HG03159 (cell line): ENCODE measurements around the gene TMEM248.
"Not testable (repeated sequence)": the region's sequence is repeated elsewhere in the genome, so short reads cannot be mapped to it uniquely, and the experiment has no call there.

Experiments used
- ATAC-seq: cut with Tn5 transposase; IDR thresholded peaks from one replicate; pipeline ENCODE4 v1.9.1; 2021; ENCODE audit warnings: mild to moderate bottlenecking, moderate library complexity; ENCODE audit not compliant: unreplicated experiment

Gene TMEM248

DNA sequence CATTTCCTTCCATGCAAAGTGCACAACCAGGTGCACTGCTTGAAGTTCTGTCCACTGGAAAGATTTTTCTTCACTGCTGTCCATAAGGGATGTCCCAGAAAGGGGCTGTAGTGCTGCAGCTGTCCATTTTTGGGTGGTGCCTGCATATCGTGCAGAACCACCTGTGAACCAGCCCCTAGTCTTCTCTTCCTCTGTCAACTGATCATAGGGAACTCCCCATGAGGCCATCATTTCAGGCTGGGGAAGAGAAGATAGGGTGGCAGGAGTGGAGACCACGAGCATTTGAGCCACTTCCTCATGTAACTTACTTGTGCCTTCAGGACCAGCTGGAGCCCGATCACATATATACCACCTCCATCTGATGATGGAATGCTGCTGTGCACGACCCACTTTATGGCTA, 12.4 kb upstream of the TMEM248 start:
- ATAC-seq: not testable (repeated sequence)

DNA sequence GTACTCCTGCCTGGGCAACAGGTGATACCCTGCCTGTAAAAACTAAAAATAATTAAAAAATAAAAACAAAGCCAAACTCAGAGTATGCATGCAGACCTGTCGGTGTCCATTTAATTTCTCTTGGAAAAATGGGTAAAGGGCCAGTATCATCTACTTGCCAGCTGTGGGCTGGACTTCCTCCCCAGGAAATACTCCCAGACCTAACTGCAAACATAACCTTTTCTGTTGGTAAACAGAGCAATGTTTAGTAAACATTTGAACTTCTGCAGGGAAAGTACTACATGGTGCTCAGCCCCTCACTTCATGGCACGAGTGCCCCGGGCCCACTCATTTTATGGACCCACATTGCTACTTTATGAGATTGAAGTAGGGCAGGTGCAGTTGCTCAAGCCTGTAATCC, 10.2 kb upstream of the TMEM248 start:
- ATAC-seq: no peak

DNA sequence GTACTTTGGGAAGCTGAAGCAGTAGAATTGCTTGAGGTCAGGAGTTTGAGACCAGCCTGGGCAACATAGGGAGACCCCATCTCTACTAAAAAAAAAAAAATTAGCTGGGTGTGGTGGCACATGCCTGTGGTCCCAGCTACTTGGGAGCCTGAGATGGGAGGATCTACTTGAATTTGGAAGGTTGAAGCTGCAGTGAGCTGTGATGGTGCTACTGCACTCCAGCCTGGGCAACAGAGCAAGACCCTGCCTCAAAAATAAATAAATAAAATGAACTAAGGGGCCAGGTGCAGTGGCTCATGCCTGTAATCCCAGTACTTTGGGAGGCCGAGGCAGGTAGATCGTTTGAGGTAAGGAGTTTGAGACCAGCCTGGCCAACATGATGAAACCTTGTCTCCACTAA, 9.8 kb upstream of the TMEM248 start:
- ATAC-seq: not testable (repeated sequence)

DNA sequence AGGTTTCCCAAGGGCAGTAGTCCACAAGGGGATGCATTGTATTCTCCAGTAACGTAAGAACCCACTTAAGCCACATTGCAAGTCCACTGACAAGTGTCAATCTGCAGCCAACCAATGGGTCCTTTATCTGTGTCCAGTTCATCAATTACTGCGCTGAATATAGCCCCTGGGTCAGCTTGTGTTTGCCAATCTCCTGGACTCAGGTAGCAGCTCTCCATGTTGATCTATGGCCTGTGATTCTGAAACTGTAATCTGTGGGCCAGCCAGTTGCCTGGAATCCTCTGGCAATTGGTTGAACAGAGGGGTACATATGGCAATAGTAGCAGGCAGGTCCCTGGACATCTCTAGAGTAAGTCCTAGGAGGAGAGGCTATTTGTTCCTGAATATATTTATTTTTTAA, 8.8 kb upstream of the TMEM248 start:
- no peak for ATAC-seq

DNA sequence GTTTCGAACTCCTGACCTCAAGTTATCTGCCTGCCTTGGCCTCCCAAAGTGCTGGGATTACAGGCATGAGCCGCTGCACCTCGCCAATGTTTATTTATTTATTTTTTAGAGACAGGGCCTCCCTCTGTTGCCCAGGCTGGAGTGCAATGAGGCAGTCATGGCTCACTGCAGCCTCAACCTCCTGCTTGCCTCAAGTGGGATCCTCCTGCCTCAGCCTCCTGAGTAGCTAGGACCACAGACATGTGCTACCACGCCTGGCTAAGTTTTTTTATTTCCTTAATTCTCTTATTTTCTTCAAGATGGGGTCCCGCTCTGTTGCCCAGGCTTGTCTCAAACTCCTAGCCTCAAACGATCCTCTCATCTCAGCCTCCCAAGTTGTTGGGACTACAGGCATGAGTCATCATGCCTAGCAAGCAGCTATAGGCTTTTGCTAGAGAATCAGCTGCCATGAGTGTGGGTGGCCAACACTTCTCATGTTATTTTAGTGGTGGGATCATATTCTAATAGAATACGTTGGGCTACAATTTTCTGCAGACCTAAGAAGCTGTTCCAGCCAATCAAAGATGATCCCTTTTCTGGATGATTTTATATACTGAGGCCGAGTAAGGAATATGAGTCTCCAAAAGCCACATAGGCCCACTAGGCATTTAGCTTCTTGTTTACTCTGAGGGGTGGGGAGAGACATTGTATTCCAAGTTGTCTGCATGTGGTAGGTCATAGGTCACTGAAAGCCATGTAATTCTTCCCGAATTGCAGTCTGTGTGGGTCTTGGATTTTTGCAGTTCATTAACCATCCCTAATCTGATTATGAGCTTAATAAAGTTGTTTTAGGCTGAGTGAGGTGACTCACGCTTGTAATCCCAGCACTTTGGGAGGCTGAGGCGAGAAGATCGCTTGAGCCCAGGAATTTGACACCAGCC, 7.6 kb upstream of the TMEM248 start:
- no peak for ATAC-seq

DNA sequence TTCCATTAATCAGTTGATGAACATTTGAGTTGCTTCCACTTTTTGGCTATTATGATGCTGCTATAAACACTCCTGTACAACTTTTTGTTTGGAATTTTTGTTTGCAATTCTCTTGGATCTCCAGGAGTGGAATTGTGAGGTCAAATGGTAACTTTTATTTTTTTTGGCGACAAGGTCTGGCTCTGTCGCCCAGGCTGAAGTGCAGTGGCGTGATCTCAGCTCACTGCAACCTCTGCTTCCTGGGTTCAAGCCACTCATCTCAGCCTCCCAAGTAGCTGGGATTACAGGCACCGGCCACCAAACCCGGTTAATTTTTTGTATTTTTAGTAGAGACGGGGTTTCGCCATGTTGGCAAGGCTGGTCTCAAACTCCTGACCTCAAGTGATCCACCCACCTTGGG, 3.1 kb upstream of the TMEM248 start:
- ATAC-seq: not testable (repeated sequence)

DNA sequence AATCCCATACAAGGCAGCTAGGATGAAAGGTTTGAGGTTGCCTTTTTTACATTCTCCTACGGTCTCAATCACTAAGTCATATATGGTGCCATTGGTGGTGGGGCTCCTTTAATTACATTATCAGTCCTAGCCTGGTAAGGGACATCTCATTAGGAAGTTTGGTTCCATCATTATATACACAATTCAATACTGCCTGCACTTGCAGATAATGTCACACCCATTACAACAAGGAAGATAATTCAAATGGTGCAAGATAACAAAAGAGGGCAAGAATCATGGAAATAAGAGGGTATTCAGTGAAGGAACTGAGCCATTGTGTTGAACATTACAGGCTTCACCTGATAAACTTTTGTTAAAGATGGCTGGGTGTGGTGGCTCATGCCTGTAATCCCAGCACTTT, 1.7 kb upstream of the TMEM248 start:
- no peak for ATAC-seq

DNA sequence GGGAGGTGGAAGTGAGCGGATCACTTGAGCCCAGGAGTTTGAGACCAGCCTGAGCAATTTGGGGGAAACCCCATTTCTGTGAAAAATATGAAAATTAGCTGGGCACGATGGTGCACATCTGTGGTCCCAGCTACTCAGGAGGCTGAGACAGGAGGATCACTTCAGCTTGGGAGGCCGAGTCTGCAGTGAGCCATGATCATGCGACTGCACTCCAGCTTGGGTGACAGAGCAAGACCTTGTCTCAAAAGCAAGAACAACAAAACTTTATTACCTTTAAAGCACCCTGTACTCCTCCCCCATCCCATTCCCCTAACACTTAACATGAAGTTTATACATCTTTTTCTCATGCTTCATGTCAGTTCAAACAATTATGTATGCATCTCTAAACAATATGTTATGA, 1.3 kb upstream of the TMEM248 start:
- no peak for ATAC-seq

DNA sequence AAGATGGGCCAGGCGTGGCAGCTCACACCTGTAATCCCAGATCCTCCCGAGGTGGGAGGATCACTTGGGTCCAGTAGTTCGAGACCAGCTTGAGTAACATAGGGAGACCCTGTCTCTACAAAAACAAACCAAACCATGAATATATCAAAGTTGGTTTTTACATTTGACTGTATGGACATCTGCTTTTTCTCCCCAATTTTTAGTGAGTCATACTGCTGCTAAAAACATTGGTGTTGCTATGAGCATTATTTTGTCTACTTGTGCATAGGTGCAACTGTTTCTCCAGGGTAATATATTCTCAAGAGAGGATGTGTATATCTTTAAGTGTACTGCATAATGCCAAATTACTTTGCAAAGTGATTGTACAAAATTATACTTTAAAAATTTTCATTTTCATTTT, 769 bp upstream of the TMEM248 start:
- ATAC-seq: no peak

DNA sequence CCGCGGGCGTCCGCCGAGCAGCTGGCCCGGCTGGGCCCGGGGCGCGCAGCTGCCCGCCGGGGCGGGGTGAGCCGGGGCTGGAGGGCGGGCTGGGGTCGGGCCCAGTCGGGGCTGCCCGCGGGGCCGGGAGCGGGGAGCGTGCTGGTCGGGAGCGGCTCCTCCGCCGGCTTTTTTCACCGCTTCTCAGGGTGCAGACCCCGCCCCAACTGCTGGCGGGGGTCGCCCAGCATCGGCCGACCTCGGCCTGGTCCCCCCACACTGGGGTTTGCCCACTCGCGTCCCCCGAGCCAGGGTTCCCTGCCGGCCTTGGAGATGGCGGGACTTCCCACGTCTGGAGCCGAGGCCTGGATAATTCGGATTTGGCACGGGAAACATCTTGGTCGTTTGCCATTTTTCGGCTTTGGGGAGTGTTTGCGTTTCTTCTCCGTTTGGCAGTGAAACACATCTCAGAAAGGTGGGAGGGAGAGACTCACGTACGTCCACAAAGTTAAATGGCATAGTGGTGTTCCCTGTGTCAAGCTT, 432 bp downstream of the TMEM248 start:
- peak; percentile 13 for ATAC-seq

DNA sequence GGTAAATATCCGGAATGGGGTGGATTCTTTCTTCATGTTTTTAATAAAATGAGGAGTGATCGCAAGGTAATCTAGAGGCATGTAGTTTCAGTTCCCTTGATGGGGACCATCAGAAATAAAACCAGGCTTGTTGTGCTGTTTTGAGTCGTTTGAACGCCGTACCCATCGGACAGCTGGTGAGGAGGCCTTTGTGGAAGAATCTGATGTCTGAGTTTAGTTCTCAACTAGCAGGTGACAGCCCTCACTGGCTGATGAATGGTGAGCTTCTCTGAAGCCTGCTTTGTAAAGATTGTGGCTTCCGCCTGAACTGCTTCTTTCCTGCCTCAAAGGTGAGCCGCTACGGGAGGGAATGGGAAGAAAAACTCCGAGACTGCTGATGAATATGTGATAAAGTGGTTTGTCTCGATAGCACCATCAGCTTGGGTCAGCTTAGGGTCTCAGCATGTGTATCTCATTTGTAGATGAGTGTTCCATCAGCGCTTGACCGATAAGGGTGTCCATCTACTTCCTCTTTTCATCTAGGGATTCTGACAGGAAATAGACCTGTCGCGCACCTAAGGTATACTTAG, 977 bp downstream of the TMEM248 start:
- peak; percentile 27 for ATAC-seq

DNA sequence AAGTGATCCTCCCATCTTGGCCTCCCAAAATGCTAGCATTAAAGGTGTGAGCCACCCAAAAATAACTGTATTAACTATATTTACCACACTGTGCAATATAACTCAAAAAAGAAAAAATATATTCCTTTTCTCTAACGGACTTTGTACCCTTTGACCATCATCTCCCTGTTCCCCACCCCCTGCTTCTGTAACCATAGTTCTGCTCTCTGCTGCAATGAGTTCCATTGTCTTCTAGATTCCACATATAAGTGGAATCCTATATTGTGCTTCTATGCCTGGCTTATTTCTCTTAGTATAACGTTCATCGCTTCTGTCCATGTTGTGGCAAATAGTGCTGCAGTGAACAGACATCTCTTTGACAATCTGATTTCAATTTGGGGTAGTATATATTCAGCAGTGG, 4.2 kb downstream of the TMEM248 start:
- no peak for ATAC-seq

DNA sequence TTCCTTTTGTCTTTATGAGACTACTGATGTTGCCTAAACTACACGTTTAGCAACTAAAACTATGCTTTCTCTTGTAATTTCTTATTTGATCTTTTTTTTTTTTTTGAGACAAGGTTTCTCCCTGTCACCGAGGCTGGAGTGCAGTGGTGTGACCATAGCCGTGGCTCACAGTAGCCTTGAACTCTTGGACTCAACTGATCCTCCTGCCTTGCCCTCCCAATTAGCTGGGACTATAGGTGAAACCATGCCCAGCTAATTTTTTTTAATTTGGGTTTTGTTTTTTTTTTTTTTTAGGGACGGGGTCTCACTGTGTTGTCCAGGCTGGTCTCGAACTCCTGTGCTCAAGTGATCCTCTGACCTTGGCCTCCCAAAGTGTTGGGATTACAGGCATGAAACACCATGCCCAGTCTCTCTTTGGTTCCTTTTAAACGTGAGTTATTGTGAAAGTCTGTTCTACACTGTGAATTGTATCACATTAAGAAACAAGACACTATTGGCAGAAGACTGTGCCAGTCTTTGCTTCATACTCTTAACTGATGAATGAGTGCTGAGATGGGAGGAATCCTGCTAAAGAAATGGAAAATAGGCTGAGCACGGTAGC, 6.4 kb downstream of the TMEM248 start:
- no peak for ATAC-seq

DNA sequence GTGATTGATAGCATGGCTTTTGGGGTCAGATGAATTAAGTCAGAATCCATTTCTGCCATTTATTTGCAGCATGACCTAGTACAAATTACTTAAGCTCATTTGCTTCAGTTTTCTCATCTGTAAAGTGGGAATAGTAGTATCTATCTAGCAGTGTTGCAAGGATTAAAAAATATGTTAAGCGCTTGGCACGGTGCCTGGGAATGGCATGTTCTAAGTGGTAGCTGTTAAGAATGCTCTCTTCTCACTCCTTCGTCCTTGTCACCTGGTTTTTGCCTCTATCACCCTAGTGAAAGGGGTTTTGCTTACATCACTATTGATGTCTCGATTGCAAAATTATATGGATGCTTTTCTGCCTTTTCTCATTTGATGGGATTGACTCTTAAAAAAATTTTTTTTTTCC, 7.4 kb downstream of the TMEM248 start:
- no peak for ATAC-seq

DNA sequence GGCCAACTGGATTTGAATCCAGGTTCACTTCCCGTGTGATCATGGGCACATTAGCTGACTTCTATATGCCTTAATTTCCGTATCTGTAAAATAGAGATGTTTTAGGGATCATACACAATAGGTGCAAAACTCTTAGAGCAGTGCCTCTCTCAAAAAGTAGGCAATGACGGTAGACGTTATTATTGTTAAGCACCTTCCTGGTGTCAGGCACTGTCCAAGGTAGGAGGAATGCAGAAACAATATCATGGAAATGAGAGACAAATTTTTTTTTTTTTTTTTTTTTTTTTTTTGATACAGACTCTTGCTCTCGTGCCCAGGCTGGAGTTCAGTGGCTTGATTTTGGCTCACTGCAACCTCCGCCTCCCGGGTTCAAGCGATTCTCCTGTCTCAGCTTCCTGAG, 8.1 kb downstream of the TMEM248 start:
- no peak for ATAC-seq

DNA sequence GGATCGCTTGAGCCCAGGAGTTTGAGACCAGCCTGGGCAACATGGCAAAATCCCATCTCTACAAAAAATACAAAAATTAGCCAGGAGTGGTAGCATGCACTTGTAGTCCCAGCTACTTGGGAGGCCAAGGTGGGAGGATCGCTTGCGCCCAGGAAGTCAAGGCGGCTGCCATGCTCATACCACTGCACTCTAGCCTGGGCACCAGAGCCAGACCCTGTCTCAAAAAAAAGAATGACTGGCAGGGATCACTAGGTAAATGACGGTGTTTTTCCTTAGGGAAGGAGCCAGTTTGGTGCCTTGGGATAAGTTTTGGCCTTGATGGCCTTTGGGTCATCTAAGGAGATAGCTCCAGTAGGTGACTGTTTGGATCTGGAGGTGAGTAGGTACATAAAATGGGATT, 8.9 kb downstream of the TMEM248 start:
- ATAC-seq: no peak

DNA sequence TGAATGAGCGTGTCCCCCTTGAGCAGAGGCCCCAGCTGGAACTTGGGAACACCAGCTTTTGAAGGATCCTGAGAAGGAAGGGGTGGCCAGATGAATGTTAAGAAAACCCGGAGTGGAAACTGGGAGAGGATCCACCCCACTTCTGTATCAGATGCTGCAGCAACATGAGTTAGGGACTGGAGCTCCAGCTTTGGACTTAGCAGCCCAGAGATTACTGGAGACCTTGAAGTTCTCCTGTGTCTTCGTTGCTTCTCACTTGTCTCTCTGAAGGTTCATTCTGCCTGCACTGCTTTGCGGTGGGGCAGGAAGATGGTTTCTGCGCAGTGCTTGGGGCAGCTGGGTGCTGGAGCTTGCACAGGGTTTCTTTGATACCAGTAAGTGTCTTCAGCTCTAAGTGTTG, 9.3 kb downstream of the TMEM248 start:
- no peak for ATAC-seq

DNA sequence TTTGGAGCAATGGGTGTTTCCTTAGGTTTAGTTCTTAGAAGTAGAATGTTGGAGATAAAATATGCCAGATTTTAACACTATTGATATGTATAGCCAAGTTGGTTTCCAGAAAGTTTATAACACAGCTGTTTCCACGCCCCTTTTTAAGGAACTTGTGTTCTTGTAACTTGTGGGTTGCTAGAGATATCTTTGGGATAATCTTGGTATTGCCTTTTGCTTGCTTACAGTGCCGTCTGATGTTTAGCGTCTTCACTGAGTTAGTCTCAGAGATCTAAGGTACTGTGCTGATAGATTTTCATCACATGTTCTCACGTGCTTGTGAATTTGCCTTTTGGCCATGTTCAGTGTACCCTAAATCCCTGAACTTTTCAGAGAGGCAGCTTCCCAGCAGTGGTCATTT, 12.4 kb downstream of the TMEM248 start:
- no peak for ATAC-seq

DNA sequence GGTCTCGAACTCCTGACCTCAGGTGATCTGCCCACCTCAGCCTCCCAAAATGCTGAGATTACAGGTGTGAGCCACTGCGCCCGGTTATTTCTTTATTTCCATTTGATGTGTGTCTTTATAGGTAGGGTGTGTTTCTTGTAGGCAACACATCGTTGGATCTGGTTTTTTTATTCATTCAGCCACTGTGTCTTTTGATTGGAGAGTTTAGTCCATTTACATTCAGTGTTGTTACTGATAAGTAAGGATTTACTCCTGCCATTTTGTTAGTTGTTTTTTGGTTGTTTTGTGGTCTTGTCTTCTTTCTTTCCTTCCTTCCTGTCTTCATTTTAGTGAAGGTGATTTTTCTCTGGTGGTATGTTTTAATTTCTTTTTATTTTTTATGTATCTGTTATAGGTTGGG, 16.9 kb downstream of the TMEM248 start:
- ATAC-seq: no peak

DNA sequence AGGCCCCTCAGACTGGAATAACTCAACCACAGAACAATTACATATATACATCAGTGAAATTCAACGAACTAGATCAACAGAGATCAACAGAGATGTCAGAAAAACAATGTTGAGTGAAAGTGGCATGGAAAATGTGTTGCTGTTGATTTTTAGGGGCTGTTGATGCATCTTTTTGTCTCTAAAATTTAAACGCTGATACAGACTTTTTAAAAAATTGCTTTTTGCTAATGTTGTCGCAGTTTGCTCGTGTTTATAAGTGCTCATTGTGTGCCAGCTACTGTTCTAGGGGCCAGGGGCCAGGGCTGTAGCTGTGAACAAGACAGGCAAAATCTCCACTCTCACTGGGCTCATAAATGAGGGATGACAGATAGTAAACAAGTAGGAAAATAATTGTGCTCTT, 18.3 kb downstream of the TMEM248 start:
- ATAC-seq: no peak

DNA sequence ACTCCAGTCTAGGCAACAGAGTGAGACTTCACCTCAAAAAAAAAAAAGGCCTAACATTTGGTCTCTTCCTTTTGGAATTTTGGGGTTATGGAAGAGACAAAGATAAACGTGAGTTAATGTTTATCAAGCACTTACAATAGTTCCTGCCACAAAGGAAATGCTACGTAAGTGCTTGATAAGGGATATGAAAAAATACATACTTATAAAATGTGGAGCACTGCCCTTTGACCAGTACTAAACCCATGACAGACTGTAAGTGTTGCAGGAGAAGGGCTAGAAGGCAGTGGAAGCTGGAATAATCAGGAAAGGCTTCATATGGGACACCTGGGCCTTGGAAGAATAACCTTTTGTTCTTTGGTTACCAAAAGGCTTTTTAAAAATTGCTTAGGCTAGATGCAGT, 25.5 kb downstream of the TMEM248 start:
- ATAC-seq: no peak
